ENCODE data around the gene XXYLT1.

The XXYLT1 gene

GRCh38 chr3:195170496-195170895, 100.5 kb downstream of the XXYLT1 start:
- H3K27ac ChIP-seq (ENCODE audit: extremely low read depth, low read depth, low read length): no peak overlapping the region
- ChIA-PET CTCF (interaction anchor here (0.6 kb wide), 1 partner anchor 57 kb away, joined by 4 read pairs; no protein-coding TSS in a partner anchor), POLR2A (no interaction called here)

GRCh38 chr3:195169011-195169649, 101.8 kb downstream of the XXYLT1 start:
- Histone ChIP-seq H3K27ac (ENCODE audit: extremely low read depth, low read depth, low read length) (no peak overlapping the region), H3K4me1 (ENCODE audit: control insufficient read depth, insufficient read depth, low read length) (no peaks in the 10 kb centered on the region), H3K36me3 (ENCODE audit: control insufficient read depth in 2 of 2, insufficient read depth in 1 of 2, low read length in 2 of 2) (no peaks in the 10 kb centered on the region), H3K9me3 (ENCODE audit: control insufficient read depth, insufficient read depth, low read depth, low read length) (no peaks in the 10 kb centered on the region), H3K4me3 (ENCODE audit: low read depth, low read length) (no peak overlapping the region)
- no peak for TF ChIP-seq HOXC10 (CRISPR knock-in tag; IDR thresholded peaks at IDR 0.05)
- CTCF ChIA-PET: interaction anchor here (0.8 kb wide), 1 partner anchor 11 kb away, joined by 3 read pairs; no protein-coding TSS in a partner anchor
- POLR2A ChIA-PET: no interaction called here

More at GRCh38 chr3:195170496-195170895, 100.5 kb downstream of the XXYLT1 start:
- H3K4me3 ChIP-seq (ENCODE audit: low read depth, low read length): no peak overlapping the region
- no peaks in the 10 kb centered on the region for H3K4me1 ChIP-seq (ENCODE audit: control insufficient read depth, insufficient read depth, low read length)
- peaks cover 0 to 2% of the 10 kb centered on the region in 2 experiments; a peak in 1 of 3 replicates for H3K36me3 ChIP-seq (ENCODE audit: control insufficient read depth in 2 of 2, insufficient read depth in 1 of 2, low read length in 2 of 2)
- no peaks in the 10 kb centered on the region for H3K9me3 ChIP-seq (ENCODE audit: control insufficient read depth, insufficient read depth, low read depth, low read length)
- TF ChIP-seq ZNF645 (tag by site-specific recombination; IDR thresholded peaks at IDR 0.05) (no peak), ZNF785 (tag by site-specific recombination; IDR thresholded peaks at IDR 0.05) (no peak), ZNF133 (tag by site-specific recombination; IDR thresholded peaks at IDR 0.05) (no peak), ZNF747 (tag by site-specific recombination; IDR thresholded peaks at IDR 0.05) (no peak), GLI4 (tag by site-specific recombination; IDR thresholded peaks at IDR 0.05) (no peak), ZSCAN4 (tag by site-specific recombination; IDR thresholded peaks at IDR 0.05) (no peak), ZNF473 (tag by site-specific recombination; IDR thresholded peaks at IDR 0.05) (no peak), ZNF324 (tag by site-specific recombination; IDR thresholded peaks at IDR 0.05) (no peak), ZNF211 (tag by site-specific recombination; IDR thresholded peaks at IDR 0.05; ENCODE audit: low read depth) (no peak), ZNF341 (tag by site-specific recombination; IDR thresholded peaks at IDR 0.05; ENCODE audit: low read depth) (no peak), ZEB2 (tag by site-specific recombination; IDR thresholded peaks at IDR 0.05) (no peak), KLF8 (tag by site-specific recombination; IDR thresholded peaks at IDR 0.05) (no peak), SCRT2 (tag by site-specific recombination; IDR thresholded peaks at IDR 0.05) (no peak), ZNF701 (tag by site-specific recombination; IDR thresholded peaks at IDR 0.05) (no peak), ZSCAN5A (tag by site-specific recombination; IDR thresholded peaks at IDR 0.05) (no peak), ZXDB (tag by site-specific recombination; IDR thresholded peaks at IDR 0.05) (no peak), ZBTB7A (tag by site-specific recombination; IDR thresholded peaks at IDR 0.05; ENCODE audit: low read depth) (no peak), REPIN1 (tag by site-specific recombination; IDR thresholded peaks at IDR 0.05; ENCODE audit: low read depth) (no peak)

Data from HEK293 (cell line).